ENCODE data around the gene PELI1.

GRCh38 chr2:64106481-64106880, 37.7 kb downstream of the PELI1 start:
- TF ChIP-seq POLR2AphosphoS5 (IDR thresholded peaks at IDR 0.05) (no peak), CTCF (IDR thresholded peaks at IDR 0.05) (no peak), POLR2A (IDR thresholded peaks at IDR 0.05) (no peak), EP300 (IDR thresholded peaks at IDR 0.05) (no peak)

Measured in stomach (tissue), 4 donors.